Vagina (tissue), 2 donors: ENCODE results near the gene MAP3K20. TPM values are rescaled to one million over a fixed set of nuclear protein-coding genes. Genes with fewer than 3 reads are reported as not detected.

Source experiments
- DNase-seq, 2 donors: peaks; one replicate each; pipeline ENCODE4 v3.0.0-alpha.2; 2017; ENCODE audit errors: extremely low spot score in 2 of 2
- H3K27ac ChIP-seq: fragments of 200-600 bp; sonication (generic); one replicate; pipeline ENCODE4 v1.5.1; 2019
- H3K27me3 ChIP-seq: fragments of 200-600 bp; sonication (generic); one replicate; pipeline ENCODE4 v1.5.1; 2019
- H3K36me3 ChIP-seq, 2 donors: fragments of 200-600 bp; sonication (generic); one replicate each; pipeline ENCODE4 v1.5.1; 2017 to 2019
- H3K4me1 ChIP-seq: fragments of 200-600 bp; sonication (generic); one replicate; pipeline ENCODE4 v1.5.1; 2019
- H3K4me3 ChIP-seq, 2 donors: fragments of 200-600 bp; sonication (generic); 1 replicate in 1 of 2; 2 replicates in 1 of 2; pipeline ENCODE4 v1.5.1; 2016 to 2019
- H3K9me3 ChIP-seq: fragments of 200-600 bp; sonication (generic); one replicate; pipeline ENCODE4 v1.5.1; 2019
- POLR2A ChIP-seq, 2 donors: fragments of 450-650 bp; IDR thresholded peaks; one replicate each; pipeline ENCODE4 v1.6.1; 2017; ENCODE audit warnings: antibody characterized with exemption in 2 of 2, mild to moderate bottlenecking in 2 of 2, moderate library complexity in 2 of 2
- POLR2AphosphoS5 ChIP-seq, 2 donors: sonication (generic); formaldehyde crosslinking; IDR thresholded peaks; one replicate each; pipeline ENCODE4 v1.9.0; 2017; ENCODE audit warnings: antibody characterized with exemption in 2 of 2, mild to moderate bottlenecking in 2 of 2, low read depth in 1 of 2; ENCODE audit not compliant: insufficient read depth in 1 of 2
- intact Hi-C: fragments of 100-400 bp; cut with DNase I; formaldehyde crosslinking; loops from one replicate; pipeline ENCODE4 v1.15.1; 2023
- total RNA-seq: library from RNA; depleted of rRNA; stranded (reverse); fragments of >200 nt; gene quantifications from one replicate; pipeline ENCODE4 v1.2.3, GENCODE V29; 2016
- TF ChIP-seq, protein P1 (sequence below), 3 experiments: fragments of 450-650 bp in 2 of 3; fragments of 200-600 bp in 1 of 3; sonication (generic) in 1 of 3; IDR thresholded peaks; one replicate each; pipeline ENCODE4 v1.5.1; 2017 to 2019; ENCODE audit warnings: antibody characterized with exemption in 3 of 3, mild to moderate bottlenecking in 2 of 3, moderate library complexity in 2 of 3

Gene MAP3K20
- total RNA-seq, 1 donor from 2014 or later: 59.4 TPM

DNA sequence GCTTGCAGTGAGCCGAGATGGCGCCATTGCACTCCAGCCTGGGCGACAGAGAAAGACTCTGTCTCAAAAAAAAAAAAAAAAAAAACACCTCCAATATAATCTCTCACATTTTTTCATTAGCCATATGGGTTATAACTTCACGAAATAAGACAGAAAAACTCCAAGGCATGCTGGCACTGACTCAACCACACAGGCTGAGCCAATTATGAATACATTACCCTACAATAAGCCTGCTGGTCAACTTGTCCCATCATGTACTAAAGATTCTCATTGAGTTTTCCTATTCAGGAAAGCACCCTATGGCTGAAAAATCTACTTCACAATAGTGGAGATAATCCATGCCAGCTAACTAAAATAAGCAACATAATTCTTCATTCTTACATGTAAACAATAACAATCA, 12.8 kb upstream of the MAP3K20 start:
- Histone ChIP-seq H3K9me3 (no peaks in the 10 kb centered on the region), H3K36me3 (no peaks in the 10 kb centered on the region), H3K4me1 (peaks cover 4% of the 10 kb centered on the region), H3K4me3 (no peak overlapping the region), H3K27me3 (no peaks in the 10 kb centered on the region), H3K27ac (no peak overlapping the region)
- intact Hi-C loops: no loop called here
- TF ChIP-seq POLR2AphosphoS5 (IDR thresholded peaks at IDR 0.05; ENCODE audit: insufficient read depth in 1 of 2, low read depth in 1 of 2) (no peak), POLR2A (IDR thresholded peaks at IDR 0.05) (no peak)
- TF ChIP-seq, protein P1, sequence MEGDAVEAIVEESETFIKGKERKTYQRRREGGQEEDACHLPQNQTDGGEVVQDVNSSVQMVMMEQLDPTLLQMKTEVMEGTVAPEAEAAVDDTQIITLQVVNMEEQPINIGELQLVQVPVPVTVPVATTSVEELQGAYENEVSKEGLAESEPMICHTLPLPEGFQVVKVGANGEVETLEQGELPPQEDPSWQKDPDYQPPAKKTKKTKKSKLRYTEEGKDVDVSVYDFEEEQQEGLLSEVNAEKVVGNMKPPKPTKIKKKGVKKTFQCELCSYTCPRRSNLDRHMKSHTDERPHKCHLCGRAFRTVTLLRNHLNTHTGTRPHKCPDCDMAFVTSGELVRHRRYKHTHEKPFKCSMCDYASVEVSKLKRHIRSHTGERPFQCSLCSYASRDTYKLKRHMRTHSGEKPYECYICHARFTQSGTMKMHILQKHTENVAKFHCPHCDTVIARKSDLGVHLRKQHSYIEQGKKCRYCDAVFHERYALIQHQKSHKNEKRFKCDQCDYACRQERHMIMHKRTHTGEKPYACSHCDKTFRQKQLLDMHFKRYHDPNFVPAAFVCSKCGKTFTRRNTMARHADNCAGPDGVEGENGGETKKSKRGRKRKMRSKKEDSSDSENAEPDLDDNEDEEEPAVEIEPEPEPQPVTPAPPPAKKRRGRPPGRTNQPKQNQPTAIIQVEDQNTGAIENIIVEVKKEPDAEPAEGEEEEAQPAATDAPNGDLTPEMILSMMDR (IDR thresholded peaks at IDR 0.05): no peak
- no peak for DNase-seq

GRCh38 chr2:173064151-173064805, 11.4 kb upstream of the MAP3K20 start:
- H3K27ac ChIP-seq: peak overlapping the region; percentile 41
- H3K9me3 ChIP-seq: no peaks in the 10 kb centered on the region
- no peaks in the 10 kb centered on the region for H3K4me1 ChIP-seq
- H3K4me3 ChIP-seq: no peak overlapping the region
- no peaks in the 10 kb centered on the region for H3K27me3 ChIP-seq
- intact Hi-C loops: no loop called here
- TF ChIP-seq, protein P1 (IDR thresholded peaks at IDR 0.05): no peak
- no peak for TF ChIP-seq POLR2A (IDR thresholded peaks at IDR 0.05)
- no peak for TF ChIP-seq POLR2AphosphoS5 (IDR thresholded peaks at IDR 0.05; ENCODE audit: insufficient read depth in 1 of 2, low read depth in 1 of 2)
- no peaks in the 10 kb centered on the region for H3K36me3 ChIP-seq
- no peak for DNase-seq

DNA sequence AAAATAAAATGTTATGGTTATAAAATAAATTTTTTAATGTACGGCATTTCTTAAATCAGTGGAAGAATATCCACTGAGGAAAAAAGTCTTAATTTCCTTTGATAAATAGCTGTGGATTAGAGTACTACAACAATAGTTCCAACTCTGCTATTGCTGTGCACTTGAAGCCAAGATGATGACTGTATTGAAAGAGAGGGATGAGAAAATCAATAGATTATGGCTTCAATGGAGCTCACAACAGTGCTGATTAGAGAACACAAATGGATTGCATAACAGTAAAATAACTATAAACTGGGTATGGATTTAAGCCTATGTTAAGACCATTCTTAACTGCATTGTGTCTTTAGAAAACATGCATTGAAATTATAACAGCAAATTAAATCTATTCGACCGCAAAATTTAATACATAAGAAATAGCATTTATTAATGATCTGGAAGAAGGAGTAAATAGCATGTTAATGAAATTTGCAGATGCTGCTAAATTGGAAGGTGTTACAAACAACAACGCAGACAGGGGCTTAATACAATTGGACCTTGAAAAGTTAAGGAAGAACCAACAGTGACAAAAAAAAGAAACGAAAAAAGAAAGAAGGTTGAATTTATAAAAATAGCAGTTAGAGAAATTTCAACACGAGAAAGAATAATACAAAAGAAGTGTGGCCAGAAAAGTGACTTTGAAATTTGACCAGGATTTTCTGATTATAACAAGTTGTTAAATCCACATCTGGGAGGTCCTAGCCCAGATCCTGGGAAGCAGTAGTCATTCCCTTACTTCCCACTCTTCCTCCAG, 8.6 kb upstream of the MAP3K20 start:
- intact Hi-C loops: no loop called here
- DNase-seq: no peak
- H3K4me1 ChIP-seq: no peaks in the 10 kb centered on the region
- H3K9me3 ChIP-seq: no peaks in the 10 kb centered on the region
- no peak overlapping the region for H3K4me3 ChIP-seq
- no peak overlapping the region for H3K27ac ChIP-seq
- no peaks in the 10 kb centered on the region for H3K36me3 ChIP-seq
- no peaks in the 10 kb centered on the region for H3K27me3 ChIP-seq
- no peak for TF ChIP-seq POLR2A (IDR thresholded peaks at IDR 0.05)
- TF ChIP-seq, protein P1 (IDR thresholded peaks at IDR 0.05): no peak
- TF ChIP-seq POLR2AphosphoS5 (IDR thresholded peaks at IDR 0.05; ENCODE audit: insufficient read depth in 1 of 2, low read depth in 1 of 2): no peak

DNA sequence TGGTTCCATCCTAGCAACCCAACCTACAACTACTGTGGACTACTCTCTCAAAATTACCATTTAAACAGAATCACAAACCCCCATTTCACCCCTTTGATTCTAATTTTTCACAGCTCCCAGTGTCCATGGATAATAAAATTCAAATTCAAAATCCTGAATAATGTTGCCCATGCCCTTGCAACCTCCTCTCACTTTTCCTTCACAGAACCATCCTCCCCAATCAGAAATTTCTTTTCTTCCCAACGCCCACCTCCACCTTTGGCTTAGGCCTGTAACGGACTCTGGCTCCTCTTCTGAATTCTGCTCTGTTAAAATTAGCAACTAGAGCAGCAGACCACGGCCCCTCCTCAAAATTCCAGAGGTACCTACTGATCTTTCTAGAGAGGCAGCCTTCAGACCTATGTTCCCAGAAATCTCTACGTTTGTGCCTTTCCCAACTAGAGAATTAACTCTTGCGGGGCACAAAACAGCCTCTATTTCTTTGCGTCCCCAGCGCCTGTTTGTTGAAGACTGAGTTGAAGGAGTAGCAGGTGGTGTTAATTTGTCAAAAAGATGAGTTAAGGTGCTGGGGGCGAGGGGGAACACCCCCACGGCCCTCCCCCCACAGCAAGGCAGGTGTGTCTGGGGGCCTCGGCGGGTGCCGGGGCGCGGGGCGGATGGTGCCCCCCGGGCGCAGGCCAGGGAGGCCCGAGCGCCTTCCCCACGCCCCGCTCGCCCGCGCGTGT, 428 bp upstream of the MAP3K20 start:
- TF ChIP-seq POLR2A (IDR thresholded peaks at IDR 0.05): no peak
- TF ChIP-seq, protein P1 (IDR thresholded peaks at IDR 0.05): no peak
- no peak for TF ChIP-seq POLR2AphosphoS5 (IDR thresholded peaks at IDR 0.05; ENCODE audit: insufficient read depth in 1 of 2, low read depth in 1 of 2)
- intact Hi-C loops: no loop called here
- DNase-seq: no peak
- no peaks in the 10 kb centered on the region for H3K36me3 ChIP-seq
- peak overlapping the region; percentile 77 to 83 for H3K4me3 ChIP-seq
- no peaks in the 10 kb centered on the region for H3K27me3 ChIP-seq
- peak overlapping the region; percentile 99 for H3K27ac ChIP-seq
- no peaks in the 10 kb centered on the region for H3K9me3 ChIP-seq
- H3K4me1 ChIP-seq: peaks cover 29% of the 10 kb centered on the region
